ENCODE results near the gene SNAI1. TPM values are rescaled to one million over a fixed set of nuclear protein-coding genes. Genes with fewer than 3 reads are reported as not detected.

Gene SNAI1
- total and polyA plus RNA-seq, 2 of the 4 experiments (the other 2 are of a cell fraction), result 0.54 to 13.7 TPM

DNA sequence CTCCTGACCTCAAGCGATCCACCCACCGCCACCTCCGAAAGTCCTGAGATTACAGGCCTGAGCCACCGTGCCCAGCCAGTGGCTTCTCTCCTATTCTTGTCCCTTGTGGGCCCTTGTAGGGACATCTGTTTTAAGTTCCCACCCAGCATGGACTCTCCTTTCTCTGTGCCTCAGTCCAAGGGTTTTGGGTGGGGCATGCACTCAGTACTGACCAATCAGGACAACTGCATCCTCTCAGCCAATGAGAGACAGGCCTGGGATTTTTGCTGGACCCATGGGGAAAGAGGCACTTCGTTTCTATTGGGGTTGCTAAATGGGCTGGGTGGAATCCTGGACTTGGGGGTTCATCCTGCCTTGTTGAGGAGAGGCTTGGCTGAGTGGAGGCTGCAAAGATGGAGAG is 34.4 kb downstream of the SNAI1 start:
- no peaks in the 10 kb centered on the region for H3K36me3 ChIP-seq (ENCODE audit: control insufficient read depth, insufficient read depth, low read length)
- no peak overlapping the region for H4K5ac ChIP-seq (ENCODE audit: low read depth, low read length)
- H2BK15ac ChIP-seq (ENCODE audit: low read depth, low read length), result no peak overlapping the region
- no peak for DNase-seq
- in situ Hi-C loops (cut with MboI; ENCODE audit: low sequenced_read_pairs), result no loop called here
- no peak overlapping the region for H2AFZ ChIP-seq (replicated peaks; ENCODE audit: low read length, poor library complexity)
- no peaks in the 10 kb centered on the region for H3K79me1 ChIP-seq (ENCODE audit: low read depth in 1 of 2, low read length in 2 of 2)
- H2BK120ac ChIP-seq (ENCODE audit: low read depth, low read length), result no peak overlapping the region
- no peak overlapping the region for H3K14ac ChIP-seq (replicated peaks; ENCODE audit: low read depth, low read length)
- H4K91ac ChIP-seq (ENCODE audit: insufficient read depth, low read depth, low read length), result no peak overlapping the region
- CTCF ChIA-PET, result no interaction called here
- no peak overlapping the region for H3K56ac ChIP-seq (ENCODE audit: extremely low read depth, insufficient read depth, low read length)
- no peak overlapping the region for H3K4me2 ChIP-seq (ENCODE audit: low read depth, low read length)
- H3K18ac ChIP-seq (ENCODE audit: low read depth, low read length), result no peak overlapping the region
- WGBS, 2 experiments (ENCODE audit: extremely low coverage in 2 of 2, insufficient read length in 1 of 2), result 93% methylated on average over 5 of the region's 5 CpGs; no CpG with 5 or more reads in 1 of the 2 experiments
- no TSS peak for BruUV-seq (replicated peaks)
- no peak overlapping the region for H2BK20ac ChIP-seq (ENCODE audit: low read depth, low read length)
- H2BK5ac ChIP-seq (ENCODE audit: low read depth, low read length, poor library complexity, severe bottlenecking), result no peak overlapping the region
- ATAC-seq (ENCODE audit: low read depth), result no peak
- no peaks in the 10 kb centered on the region for H3K27me3 ChIP-seq (ENCODE audit: control insufficient read depth, insufficient read depth, low read length)
- no peak overlapping the region for H3K4ac ChIP-seq (ENCODE audit: low read depth, low read length)
- H4K8ac ChIP-seq (ENCODE audit: low read depth in 2 of 2, low read length in 2 of 2), result no peak overlapping the region
- no peak overlapping the region for H3K23ac ChIP-seq (ENCODE audit: low read depth, low read length)
- intact Hi-C loops (cut with micrococcal nuclease), result no loop called here
- POLR2A ChIA-PET (ENCODE audit: unreplicated experiment), result no interaction called here
- H4K20me1 ChIP-seq (ENCODE audit: insufficient read depth, low read length), result no peaks in the 10 kb centered on the region
- TF ChIP-seq FOS (IDR thresholded peaks at IDR 0.05; ENCODE audit: low read depth, low read length) (no peak), RCOR1 (IDR thresholded peaks at IDR 0.05; ENCODE audit: insufficient replicate concordance, low read length) (no peak), MXI1 (IDR thresholded peaks at IDR 0.05; ENCODE audit: borderline replicate concordance, low read depth, low read length) (no peak), POLR2A (IDR thresholded peaks at IDR 0.05; ENCODE audit: low read depth, low read length) (no peak), NFE2L2 (IDR thresholded peaks at IDR 0.05; ENCODE audit: low read depth, low read length) (no peak), MAZ (IDR thresholded peaks at IDR 0.05; ENCODE audit: borderline replicate concordance, low read depth, low read length) (no peak), MAFK (IDR thresholded peaks at IDR 0.05; ENCODE audit: low read depth, low read length) (no peak), RFX5 (IDR thresholded peaks at IDR 0.05; ENCODE audit: low read depth, low read length) (no peak), RAD21 (IDR thresholded peaks at IDR 0.05; ENCODE audit: low read length) (no peak), CEBPB (IDR thresholded peaks at IDR 0.05; ENCODE audit: low read depth, low read length) (no peak), BHLHE40 (IDR thresholded peaks at IDR 0.05; ENCODE audit: low read depth, low read length) (no peak), SMC3 (IDR thresholded peaks at IDR 0.05; ENCODE audit: low read depth, low read length) (no peak), CHD1 (IDR thresholded peaks at IDR 0.05; ENCODE audit: low read depth, low read length) (no peak)
- TF ChIP-seq, protein P1, sequence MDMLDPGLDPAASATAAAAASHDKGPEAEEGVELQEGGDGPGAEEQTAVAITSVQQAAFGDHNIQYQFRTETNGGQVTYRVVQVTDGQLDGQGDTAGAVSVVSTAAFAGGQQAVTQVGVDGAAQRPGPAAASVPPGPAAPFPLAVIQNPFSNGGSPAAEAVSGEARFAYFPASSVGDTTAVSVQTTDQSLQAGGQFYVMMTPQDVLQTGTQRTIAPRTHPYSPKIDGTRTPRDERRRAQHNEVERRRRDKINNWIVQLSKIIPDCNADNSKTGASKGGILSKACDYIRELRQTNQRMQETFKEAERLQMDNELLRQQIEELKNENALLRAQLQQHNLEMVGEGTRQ (IDR thresholded peaks at IDR 0.05; ENCODE audit: low read depth, low read length), result no peak
- TF ChIP-seq, protein P2, sequence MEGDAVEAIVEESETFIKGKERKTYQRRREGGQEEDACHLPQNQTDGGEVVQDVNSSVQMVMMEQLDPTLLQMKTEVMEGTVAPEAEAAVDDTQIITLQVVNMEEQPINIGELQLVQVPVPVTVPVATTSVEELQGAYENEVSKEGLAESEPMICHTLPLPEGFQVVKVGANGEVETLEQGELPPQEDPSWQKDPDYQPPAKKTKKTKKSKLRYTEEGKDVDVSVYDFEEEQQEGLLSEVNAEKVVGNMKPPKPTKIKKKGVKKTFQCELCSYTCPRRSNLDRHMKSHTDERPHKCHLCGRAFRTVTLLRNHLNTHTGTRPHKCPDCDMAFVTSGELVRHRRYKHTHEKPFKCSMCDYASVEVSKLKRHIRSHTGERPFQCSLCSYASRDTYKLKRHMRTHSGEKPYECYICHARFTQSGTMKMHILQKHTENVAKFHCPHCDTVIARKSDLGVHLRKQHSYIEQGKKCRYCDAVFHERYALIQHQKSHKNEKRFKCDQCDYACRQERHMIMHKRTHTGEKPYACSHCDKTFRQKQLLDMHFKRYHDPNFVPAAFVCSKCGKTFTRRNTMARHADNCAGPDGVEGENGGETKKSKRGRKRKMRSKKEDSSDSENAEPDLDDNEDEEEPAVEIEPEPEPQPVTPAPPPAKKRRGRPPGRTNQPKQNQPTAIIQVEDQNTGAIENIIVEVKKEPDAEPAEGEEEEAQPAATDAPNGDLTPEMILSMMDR (conservative IDR thresholded peaks at IDR 0.05; ENCODE audit: low read depth, low read length), result no peak
- TF ChIP-seq, protein P3, sequence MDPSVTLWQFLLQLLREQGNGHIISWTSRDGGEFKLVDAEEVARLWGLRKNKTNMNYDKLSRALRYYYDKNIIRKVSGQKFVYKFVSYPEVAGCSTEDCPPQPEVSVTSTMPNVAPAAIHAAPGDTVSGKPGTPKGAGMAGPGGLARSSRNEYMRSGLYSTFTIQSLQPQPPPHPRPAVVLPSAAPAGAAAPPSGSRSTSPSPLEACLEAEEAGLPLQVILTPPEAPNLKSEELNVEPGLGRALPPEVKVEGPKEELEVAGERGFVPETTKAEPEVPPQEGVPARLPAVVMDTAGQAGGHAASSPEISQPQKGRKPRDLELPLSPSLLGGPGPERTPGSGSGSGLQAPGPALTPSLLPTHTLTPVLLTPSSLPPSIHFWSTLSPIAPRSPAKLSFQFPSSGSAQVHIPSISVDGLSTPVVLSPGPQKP (IDR thresholded peaks at IDR 0.05; ENCODE audit: borderline replicate concordance, low read depth, low read length), result no peak
- H3K9ac ChIP-seq (ENCODE audit: low read depth, low read length), result no peak overlapping the region
- H2AK9ac ChIP-seq (replicated peaks; ENCODE audit: low read depth, low read length, poor library complexity), result no peak overlapping the region
- no peak overlapping the region for H3K4me3 ChIP-seq (ENCODE audit: insufficient read depth, low read depth, low read length)
- H3K27ac ChIP-seq (ENCODE audit: insufficient read depth, low read length), result no peak overlapping the region
- H3K4me1 ChIP-seq (ENCODE audit: control insufficient read depth, insufficient read depth, low read length), result no peaks in the 10 kb centered on the region
- no peaks in the 10 kb centered on the region for H3K9me3 ChIP-seq (ENCODE audit: control insufficient read depth, insufficient read depth, low read length)
- no peaks in the 10 kb centered on the region for H3K9me1 ChIP-seq (ENCODE audit: insufficient read depth, low read length)
- H2AK5ac ChIP-seq (ENCODE audit: low read depth, low read length), result no peak overlapping the region
- dilution Hi-C loops (cut with HindIII; ENCODE audit: low sequenced_read_pairs, unreplicated experiment), result no loop called here

Data from IMR-90 (cell line).